ENCODE measurements around the gene NSG2.

The NSG2 gene

GRCh38 chr5:174149989-174150388, 104.5 kb downstream of the NSG2 start:
- no peak for DNase-seq (ENCODE audit: low read depth)

DNA sequence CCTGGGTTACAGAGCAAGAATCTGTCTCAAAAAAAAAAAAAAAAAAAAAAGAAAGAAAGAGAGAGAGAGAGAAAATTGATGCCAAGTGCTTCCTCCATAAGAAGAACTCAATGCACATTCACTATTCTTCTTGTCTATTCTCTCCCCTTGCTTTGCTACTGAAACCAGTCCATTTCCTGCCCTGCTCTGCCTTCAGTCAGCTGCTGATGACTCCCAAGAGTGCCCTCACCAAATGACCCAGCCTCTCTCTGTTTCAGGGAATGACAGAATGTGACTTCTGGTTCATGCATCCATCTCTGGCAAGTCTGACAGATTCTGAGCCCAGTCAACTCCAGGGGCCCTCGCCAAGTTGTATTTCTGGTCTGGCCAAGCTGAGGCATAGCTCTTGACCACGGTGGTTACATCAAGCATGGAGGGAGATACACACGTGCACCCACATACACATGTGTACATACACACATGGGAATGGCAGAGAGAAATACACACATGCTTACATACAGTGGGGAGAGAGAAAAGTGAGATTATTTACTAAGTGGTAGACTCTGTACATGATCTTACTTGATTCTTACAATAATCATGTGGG, 106.2 kb downstream of the NSG2 start:
- DNase-seq (ENCODE audit: low read depth): no peak

- DNase-seq (ENCODE audit: low read depth): no peak
Measured at GRCh38 chr5:174154559-174154958, 109.1 kb downstream of the NSG2 start.

DNA sequence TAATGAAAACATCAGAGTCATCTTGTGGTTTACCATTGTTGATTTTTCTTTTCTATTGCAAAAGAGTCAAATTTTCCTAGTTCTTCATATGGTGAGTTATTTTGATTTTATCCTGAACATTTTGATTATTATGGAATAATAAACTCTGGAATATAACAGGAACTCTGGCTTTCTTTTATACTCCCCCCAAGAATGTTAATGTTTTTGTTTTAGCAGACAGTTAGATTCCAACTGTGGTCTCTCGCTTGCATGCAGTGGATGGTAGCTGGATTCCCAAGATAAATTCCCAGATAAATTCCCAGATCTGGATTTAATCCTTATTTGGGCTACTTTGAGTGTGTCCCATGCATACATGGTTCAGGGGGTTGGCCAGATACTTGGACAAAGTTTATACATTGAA, 109.8 kb downstream of the NSG2 start:
- no peak for DNase-seq (ENCODE audit: low read depth)

- no peak for DNase-seq (ENCODE audit: low read depth)
Measured at GRCh38 chr5:174155706-174156105, 110.2 kb downstream of the NSG2 start.

DNA sequence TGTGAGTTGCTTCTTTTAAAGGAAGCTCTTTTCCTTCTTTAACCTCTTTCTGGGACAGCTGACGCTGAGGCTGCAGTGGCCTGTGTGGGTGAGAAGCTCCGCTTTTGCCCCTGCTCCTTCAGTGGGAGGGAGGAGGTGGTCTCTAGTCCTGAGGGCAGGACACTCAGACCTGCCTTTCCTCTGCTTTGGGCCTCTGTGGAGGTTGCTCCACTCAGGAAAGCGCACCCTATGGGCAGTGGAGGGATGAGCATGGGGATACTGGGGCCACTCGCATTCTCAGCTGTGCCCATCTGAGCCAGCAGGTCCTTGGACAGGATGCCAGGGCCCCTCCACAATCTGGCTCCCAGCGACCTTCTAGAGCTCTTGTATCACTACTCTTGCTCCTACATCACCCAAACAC, 111.5 kb downstream of the NSG2 start:
- DNase-seq (ENCODE audit: low read depth): no peak

All from HS-5 (cell line).